K562 (cell line): ENCODE measurements around the gene ACSBG1. TPM values are rescaled to one million over a fixed set of nuclear protein-coding genes. Genes with fewer than 3 reads are reported as not detected.

Source experiments
- ARID1B ChIP-seq: fragments of 450-650 bp; IDR thresholded peaks from 2 replicates; pipeline ENCODE4 v1.6.1; 2016; ENCODE audit warnings: antibody characterized with exemption, mild to moderate bottlenecking, inconsistent platforms
- ATF7 ChIP-seq: fragments of 450-650 bp; IDR thresholded peaks from 2 replicates; pipeline ENCODE4 v1.7.1; 2014; ENCODE audit warnings: mild to moderate bottlenecking, moderate library complexity
- BRD9 ChIP-seq: fragments of 450-650 bp; IDR thresholded peaks from 2 replicates; pipeline ENCODE4 v1.6.1; 2018; ENCODE audit warnings: low read depth; ENCODE audit not compliant: partially characterized antibody
- C11orf30 ChIP-seq: fragments of 450-650 bp; IDR thresholded peaks from 2 replicates; pipeline ENCODE4 v1.6.1; 2016; ENCODE audit warnings: low read depth, mild to moderate bottlenecking
- EP400 ChIP-seq: fragments of 450-650 bp; IDR thresholded peaks from 2 replicates; pipeline ENCODE4 v1.6.1; 2017; ENCODE audit warnings: antibody characterized with exemption, mild to moderate bottlenecking, moderate library complexity
- FIP1L1 ChIP-seq: fragments of 200-400 bp; formaldehyde crosslinking; IDR thresholded peaks from 2 replicates; pipeline ENCODE4 v1.6.1; 2018; ENCODE audit warnings: mild to moderate bottlenecking, low read depth, low read length; ENCODE audit not compliant: poor library complexity, severe bottlenecking
- FOXK2 ChIP-seq, 2 experiments: fragments of 450-650 bp; IDR thresholded peaks in 1 of 2; conservative IDR thresholded peaks in 1 of 2; 2 replicates each; pipeline ENCODE4 v1.6.1; 2016; ENCODE audit warnings: low read depth in 2 of 2, mild to moderate bottlenecking in 1 of 2
- GABPB2 ChIP-seq: fragments of 250-450 bp; sonication (Bioruptor Pico); conservative IDR thresholded peaks from 2 replicates; pipeline ENCODE4 v1.5.1; 2021; ENCODE audit warnings: mild to moderate bottlenecking
- GATA2 ChIP-seq: sonication (generic); formaldehyde crosslinking; IDR thresholded peaks from 2 replicates; pipeline ENCODE4 v1.4.0; 2020; ENCODE audit warnings: mild to moderate bottlenecking, missing genetic modification reagents
- POLR2A ChIP-seq: fragments of 450-650 bp; conservative IDR thresholded peaks from 2 replicates; pipeline ENCODE4 v1.6.1; 2016
- PTBP1 ChIP-seq: fragments of 200-400 bp; formaldehyde crosslinking; IDR thresholded peaks from 2 replicates; pipeline ENCODE4 v1.6.1; 2017; ENCODE audit warnings: low read depth, low read length
- SMARCE1 ChIP-seq: fragments of 450-650 bp; IDR thresholded peaks from 2 replicates; pipeline ENCODE4 v1.7.1; 2016; ENCODE audit warnings: mild to moderate bottlenecking
- SRF ChIP-seq, 2 experiments: fragments of 250-450, 450-650 bp in 1 of 2; sonication (Bioruptor Pico) in 1 of 2; sonication (generic) in 1 of 2; formaldehyde crosslinking; IDR thresholded peaks; 2 replicates each; pipeline versions ENCODE4 v1.5.0 to v1.5.1; 2020 to 2022; ENCODE audit warnings: mild to moderate bottlenecking in 1 of 2, missing genetic modification reagents in 1 of 2
- U2AF1 ChIP-seq: fragments of 200-400 bp; formaldehyde crosslinking; optimal IDR thresholded peaks from 2 replicates; pipeline ENCODE3; 2017; ENCODE audit warnings: mild to moderate bottlenecking, low read depth, low read length, moderate library complexity
- ZKSCAN8 ChIP-seq: fragments of 200-800 bp; sonication (Bioruptor generic); IDR thresholded peaks from 2 replicates; pipeline ENCODE4 v1.6.1; 2016; ENCODE audit warnings: missing genetic modification characterization, missing compliant biosample characterization
- ZNF589 ChIP-seq: fragments of 200-800 bp; sonication (Bioruptor generic); IDR thresholded peaks from 2 replicates; pipeline ENCODE4 v1.6.1; 2016; ENCODE audit warnings: low read depth, missing genetic modification characterization, missing compliant biosample characterization
- ZNF668 ChIP-seq: fragments of 250-450 bp; sonication (Bioruptor Pico); IDR thresholded peaks from 2 replicates; pipeline ENCODE4 v1.8.0; 2022; ENCODE audit warnings: mild to moderate bottlenecking, inconsistent platforms
- ZNF699 ChIP-seq: fragments of 250-450 bp; sonication (Bioruptor Pico); IDR thresholded peaks from 2 replicates; pipeline ENCODE4 v1.8.0; 2021; ENCODE audit warnings: mild to moderate bottlenecking, moderate library complexity; ENCODE audit not compliant: insufficient replicate concordance
- ZNF766 ChIP-seq: fragments of 200-800 bp; sonication (Bioruptor generic); conservative IDR thresholded peaks from 2 replicates; pipeline ENCODE4 v1.6.1; 2016; ENCODE audit warnings: missing genetic modification characterization, missing compliant biosample characterization
- polyA plus RNA-seq, 8 experiments: library from polyadenylated mRNA; depleted of rRNA in 4 of 8; stranded (reverse) in 5 of 8; unstranded in 3 of 8; fragments of >200 nt; fragmentation: Nextera tagmentation in 2 of 8; fragmentation: Illumina TruSeq in 1 of 8; extraction: Ambion mirVana in 2 of 8; extraction: Trizol in 1 of 8; gene quantifications; 2 replicates each; pipeline versions ENCODE4 v1.2.1 to v1.2.3, GENCODE V29; 2011 to 2014; ENCODE audit warnings: inconsistent platforms in 1 of 8, missing spikeins in 1 of 8
- total RNA-seq, 7 experiments: library from RNA; depleted of rRNA in 6 of 7; stranded (reverse); fragments of >200 nt in 6 of 7; fragmentation: Illumina TruSeq in 2 of 7; extraction: Trizol in 2 of 7; gene quantifications; 2 replicates each; pipeline versions ENCODE4 v1.2.1 to v1.2.3, GENCODE V29; 2011 to 2021; ENCODE audit warnings: low replicate concordance in 1 of 7
- TF ChIP-seq, protein P1 (sequence below), 2 experiments: fragments of 450-650 bp; conservative IDR thresholded peaks; 2 replicates each; pipeline ENCODE4 v1.6.1; 2017; ENCODE audit warnings: mild to moderate bottlenecking in 2 of 2, moderate library complexity in 2 of 2
- TF ChIP-seq, protein P2 (sequence below): fragments of 250-450 bp; sonication (Bioruptor Pico); IDR thresholded peaks from 2 replicates; pipeline ENCODE4 v1.4.0; 2020; ENCODE audit warnings: mild to moderate bottlenecking, moderate library complexity
- TF ChIP-seq, protein P3 (sequence below): fragments of 250-450 bp; sonication (Bioruptor Pico); IDR thresholded peaks from 2 replicates; pipeline ENCODE4 v1.5.1; 2021; ENCODE audit warnings: mild to moderate bottlenecking

ACSBG1 gene
- total and polyA plus RNA-seq, 9 of the 15 experiments (the other 6 are each of a cell fraction or from before 2014, with no cell fraction given) = 0.36 to 6.4 (median 2.5) TPM

DNA sequence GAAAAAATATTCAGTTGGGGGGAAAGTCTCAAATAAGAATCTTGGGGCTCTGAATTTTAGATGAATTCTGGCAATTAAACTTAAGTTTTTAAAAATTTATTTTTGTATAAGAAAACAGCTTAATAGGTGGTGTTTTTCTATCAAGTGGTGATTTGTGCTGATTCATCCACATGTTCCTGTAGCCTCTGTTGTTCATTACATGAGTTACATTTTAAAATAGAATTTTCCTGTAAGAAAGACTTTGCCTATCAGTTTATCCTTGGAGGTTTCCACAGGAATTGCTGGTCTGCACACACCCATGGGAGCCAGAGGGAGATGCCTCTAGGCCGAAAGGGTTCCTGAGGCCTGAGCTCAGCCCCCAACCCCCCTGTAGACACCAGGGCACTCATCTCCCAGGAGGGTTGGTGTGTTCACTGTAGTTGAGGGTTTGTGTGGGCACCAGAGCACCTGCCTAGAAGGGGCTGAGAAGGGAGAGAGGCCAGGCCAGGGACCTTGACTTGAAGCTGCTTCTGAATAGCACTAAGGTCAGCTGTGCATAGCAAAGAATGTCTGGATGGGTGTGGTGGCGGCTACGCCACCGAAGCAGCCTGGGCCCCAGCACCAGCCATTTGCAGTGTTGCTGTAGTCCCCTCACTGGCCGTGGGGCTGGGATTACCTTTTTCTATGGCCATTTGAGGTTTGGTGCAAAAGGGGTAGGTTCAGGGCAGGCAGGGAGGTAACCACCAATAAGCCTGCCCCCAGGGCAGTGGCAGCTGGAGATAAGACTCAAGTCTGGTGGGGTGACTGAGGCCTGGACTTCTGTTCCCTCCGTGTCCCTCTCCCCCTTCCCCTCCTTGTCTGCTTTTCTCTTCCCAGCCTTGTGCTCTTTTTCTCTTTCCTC is 41.9 kb upstream of the ACSBG1 start (continued):
- no peak for TF ChIP-seq U2AF1
- no peak; the same call in 1 of the 2 replicates for TF ChIP-seq ZKSCAN8 (CRISPR knock-in tag)
- TF ChIP-seq, protein P1, sequence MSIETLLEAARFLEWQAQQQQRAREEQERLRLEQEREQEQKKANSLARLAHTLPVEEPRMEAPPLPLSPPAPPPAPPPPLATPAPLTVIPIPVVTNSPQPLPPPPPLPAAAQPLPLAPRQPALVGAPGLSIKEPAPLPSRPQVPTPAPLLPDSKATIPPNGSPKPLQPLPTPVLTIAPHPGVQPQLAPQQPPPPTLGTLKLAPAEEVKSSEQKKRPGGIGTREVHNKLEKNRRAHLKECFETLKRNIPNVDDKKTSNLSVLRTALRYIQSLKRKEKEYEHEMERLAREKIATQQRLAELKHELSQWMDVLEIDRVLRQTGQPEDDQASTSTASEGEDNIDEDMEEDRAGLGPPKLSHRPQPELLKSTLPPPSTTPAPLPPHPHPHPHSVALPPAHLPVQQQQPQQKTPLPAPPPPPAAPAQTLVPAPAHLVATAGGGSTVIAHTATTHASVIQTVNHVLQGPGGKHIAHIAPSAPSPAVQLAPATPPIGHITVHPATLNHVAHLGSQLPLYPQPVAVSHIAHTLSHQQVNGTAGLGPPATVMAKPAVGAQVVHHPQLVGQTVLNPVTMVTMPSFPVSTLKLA (conservative IDR thresholded peaks at IDR 0.05) = no peak
- no peak for TF ChIP-seq SRF (CRISPR knock-in tag; IDR thresholded peaks at IDR 0.05)
- peak; percentile 29 for TF ChIP-seq BRD9
- peak; percentile 10 to 46; a peak in 1 of 4 replicates for TF ChIP-seq FOXK2 (conservative IDR thresholded peaks at IDR 0.05 in 1 of 2, IDR thresholded peaks at IDR 0.05 in 1 of 2; ENCODE audit: low read depth in 2 of 2)
- no peak for TF ChIP-seq ZNF668 (CRISPR knock-in tag)
- peak; percentile 85 for TF ChIP-seq ARID1B
- TF ChIP-seq ZNF766 = peak; percentile 42; the same call in 1 of the 2 replicates
- TF ChIP-seq POLR2A = peak; percentile 49
- peak; percentile 36; the same call in 1 of the 2 replicates for TF ChIP-seq ZNF589
- TF ChIP-seq GABPB2 (CRISPR knock-in tag) = no peak
- no peak for TF ChIP-seq FIP1L1
- TF ChIP-seq, protein P2, sequence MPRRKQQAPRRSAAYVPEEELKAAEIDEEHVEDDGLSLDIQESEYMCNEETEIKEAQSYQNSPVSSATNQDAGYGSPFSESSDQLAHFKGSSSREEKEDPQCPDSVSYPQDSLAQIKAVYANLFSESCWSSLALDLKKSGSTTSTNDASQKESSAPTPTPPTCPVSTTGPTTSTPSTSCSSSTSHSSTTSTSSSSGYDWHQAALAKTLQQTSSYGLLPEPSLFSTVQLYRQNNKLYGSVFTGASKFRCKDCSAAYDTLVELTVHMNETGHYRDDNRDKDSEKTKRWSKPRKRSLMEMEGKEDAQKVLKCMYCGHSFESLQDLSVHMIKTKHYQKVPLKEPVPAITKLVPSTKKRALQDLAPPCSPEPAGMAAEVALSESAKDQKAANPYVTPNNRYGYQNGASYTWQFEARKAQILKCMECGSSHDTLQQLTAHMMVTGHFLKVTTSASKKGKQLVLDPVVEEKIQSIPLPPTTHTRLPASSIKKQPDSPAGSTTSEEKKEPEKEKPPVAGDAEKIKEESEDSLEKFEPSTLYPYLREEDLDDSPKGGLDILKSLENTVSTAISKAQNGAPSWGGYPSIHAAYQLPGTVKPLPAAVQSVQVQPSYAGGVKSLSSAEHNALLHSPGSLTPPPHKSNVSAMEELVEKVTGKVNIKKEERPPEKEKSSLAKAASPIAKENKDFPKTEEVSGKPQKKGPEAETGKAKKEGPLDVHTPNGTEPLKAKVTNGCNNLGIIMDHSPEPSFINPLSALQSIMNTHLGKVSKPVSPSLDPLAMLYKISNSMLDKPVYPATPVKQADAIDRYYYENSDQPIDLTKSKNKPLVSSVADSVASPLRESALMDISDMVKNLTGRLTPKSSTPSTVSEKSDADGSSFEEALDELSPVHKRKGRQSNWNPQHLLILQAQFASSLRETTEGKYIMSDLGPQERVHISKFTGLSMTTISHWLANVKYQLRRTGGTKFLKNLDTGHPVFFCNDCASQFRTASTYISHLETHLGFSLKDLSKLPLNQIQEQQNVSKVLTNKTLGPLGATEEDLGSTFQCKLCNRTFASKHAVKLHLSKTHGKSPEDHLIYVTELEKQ (CRISPR knock-in tag) = no peak
- 0 out of 2 replicates have a peak, but pooled peaks have one; percentile 19 for TF ChIP-seq EP400
- no peak for TF ChIP-seq ZNF699 (CRISPR knock-in tag)
- peak; percentile 18; the same call in 1 of the 2 replicates for TF ChIP-seq ATF7
- TF ChIP-seq PTBP1 = no peak
- TF ChIP-seq GATA2 (CRISPR knock-in tag) = peak; percentile 36; the same call in 1 of the 2 replicates
- peak; percentile 84 for TF ChIP-seq C11orf30
- TF ChIP-seq SMARCE1 = peak; percentile 59; the same call in 1 of the 2 replicates
- TF ChIP-seq, protein P3, sequence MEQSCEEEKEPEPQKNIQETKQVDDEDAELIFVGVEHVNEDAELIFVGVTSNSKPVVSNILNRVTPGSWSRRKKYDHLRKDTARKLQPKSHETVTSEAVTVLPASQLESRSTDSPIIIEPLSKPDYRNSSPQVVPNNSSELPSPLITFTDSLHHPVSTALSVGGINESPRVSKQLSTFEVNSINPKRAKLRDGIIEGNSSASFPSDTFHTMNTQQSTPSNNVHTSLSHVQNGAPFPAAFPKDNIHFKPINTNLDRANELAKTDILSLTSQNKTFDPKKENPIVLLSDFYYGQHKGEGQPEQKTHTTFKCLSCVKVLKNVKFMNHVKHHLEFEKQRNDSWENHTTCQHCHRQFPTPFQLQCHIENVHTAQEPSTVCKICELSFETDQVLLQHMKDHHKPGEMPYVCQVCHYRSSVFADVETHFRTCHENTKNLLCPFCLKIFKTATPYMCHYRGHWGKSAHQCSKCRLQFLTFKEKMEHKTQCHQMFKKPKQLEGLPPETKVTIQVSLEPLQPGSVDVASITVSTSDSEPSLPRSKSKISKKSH (CRISPR knock-in tag) = no peak
